H9 (cell line): Measurements from ENCODE around the gene ZFR2. TPM values are rescaled to one million over a fixed set of nuclear protein-coding genes. Genes with fewer than 3 reads are reported as not detected.

Experiments used
- DNase-seq: peaks from one replicate; pipeline ENCODE4 v3.0.0-alpha.2; 2017
- H2AFZ ChIP-seq: one replicate; pipeline ENCODE4 v1.6.1; 2013; ENCODE audit warnings: mild to moderate bottlenecking, low read length, control low read depth, moderate library complexity
- H2AK5ac ChIP-seq: 2 replicates; pipeline ENCODE4 v1.6.1; 2013; ENCODE audit warnings: low read length, control low read depth, mixed read lengths; ENCODE audit not compliant: insufficient read length
- H2BK120ac ChIP-seq: one replicate; pipeline ENCODE4 v1.6.1; 2013; ENCODE audit warnings: low read depth, mild to moderate bottlenecking, low read length, control low read depth, inconsistent platforms; ENCODE audit not compliant: poor library complexity, severe bottlenecking
- H2BK12ac ChIP-seq: 2 replicates; pipeline ENCODE4 v1.6.1; 2013; ENCODE audit warnings: low read length, control low read depth, mixed read lengths, low read depth; ENCODE audit not compliant: insufficient read length
- H2BK15ac ChIP-seq: 2 replicates; pipeline ENCODE4 v1.6.1; 2013; ENCODE audit warnings: low read depth, low read length, control low read depth
- H2BK20ac ChIP-seq: one replicate; pipeline ENCODE4 v1.6.1; 2013; ENCODE audit warnings: low read depth, mild to moderate bottlenecking, low read length, control low read depth, inconsistent platforms; ENCODE audit not compliant: poor library complexity, severe bottlenecking
- H2BK5ac ChIP-seq: 2 replicates; pipeline ENCODE4 v1.6.1; 2013; ENCODE audit warnings: low read length, control low read depth, mixed read lengths; ENCODE audit not compliant: insufficient read length
- H3K14ac ChIP-seq: 2 replicates; pipeline ENCODE4 v1.6.1; 2013; ENCODE audit warnings: low read length, control low read depth; ENCODE audit not compliant: insufficient read depth
- H3K18ac ChIP-seq: 2 replicates; pipeline ENCODE4 v1.6.1; 2013; ENCODE audit warnings: low read depth, mild to moderate bottlenecking, mixed read lengths, low read length, control low read depth; ENCODE audit not compliant: insufficient read length
- H3K23ac ChIP-seq: 2 replicates; pipeline ENCODE4 v1.6.1; 2013; ENCODE audit warnings: low read length, control low read depth, mixed read lengths, low read depth; ENCODE audit not compliant: insufficient read length
- H3K23me2 ChIP-seq: 2 replicates; pipeline ENCODE4 v1.6.1; 2013; ENCODE audit warnings: low read depth, mild to moderate bottlenecking, mixed read lengths, low read length, control low read depth; ENCODE audit not compliant: insufficient read length, poor library complexity, severe bottlenecking
- H3K27ac ChIP-seq: 2 replicates; pipeline ENCODE4 v1.5.1; 2013; ENCODE audit warnings: low read length, control low read depth, mixed read lengths, low read depth; ENCODE audit not compliant: insufficient read length
- H3K27me3 ChIP-seq: 2 replicates; pipeline ENCODE4 v1.6.1; 2013; ENCODE audit warnings: low read length, control low read depth, inconsistent platforms; ENCODE audit not compliant: insufficient read depth
- H3K4ac ChIP-seq: 2 replicates; pipeline ENCODE4 v1.6.1; 2013; ENCODE audit warnings: low read depth, mild to moderate bottlenecking, control low read depth, inconsistent platforms, low read length, moderate library complexity
- H3K4me1 ChIP-seq: 2 replicates; pipeline ENCODE4 v1.6.1; 2013; ENCODE audit warnings: low read length, control low read depth, inconsistent platforms; ENCODE audit not compliant: insufficient read depth
- H3K4me2 ChIP-seq: 2 replicates; pipeline ENCODE4 v1.6.1; 2013; ENCODE audit warnings: low read length, control low read depth, mixed read lengths; ENCODE audit not compliant: insufficient read length, insufficient read depth
- H3K56ac ChIP-seq: 2 replicates; pipeline ENCODE4 v1.6.1; 2013; ENCODE audit warnings: low read depth, mild to moderate bottlenecking, mixed read lengths, low read length, control low read depth; ENCODE audit not compliant: insufficient read length
- H3K79me1 ChIP-seq: 2 replicates; pipeline ENCODE4 v1.6.1; 2013; ENCODE audit warnings: low read depth, mild to moderate bottlenecking, moderate library complexity, low read length, control low read depth, inconsistent platforms; ENCODE audit not compliant: insufficient read depth, poor library complexity, severe bottlenecking
- H3K79me2 ChIP-seq: 2 replicates; pipeline ENCODE4 v1.6.1; 2013; ENCODE audit warnings: low read length, control low read depth, inconsistent platforms; ENCODE audit not compliant: insufficient read depth
- H3K9ac ChIP-seq: 2 replicates; pipeline ENCODE4 v1.6.1; 2013; ENCODE audit warnings: low read length, control low read depth, mixed read lengths; ENCODE audit not compliant: insufficient read length; ENCODE audit errors: extremely low read depth
- H3K9me3 ChIP-seq: one replicate; pipeline ENCODE4 v1.6.1; 2013; ENCODE audit warnings: low read depth, low read length, inconsistent platforms; ENCODE audit not compliant: control insufficient read depth
- H3T11ph ChIP-seq: one replicate; pipeline ENCODE4 v1.6.1; 2013; ENCODE audit warnings: mild to moderate bottlenecking, low read length, control low read depth, inconsistent platforms
- H4K20me1 ChIP-seq: one replicate; pipeline ENCODE4 v1.6.1; 2013; ENCODE audit not compliant: control insufficient read depth, insufficient read length, insufficient read depth
- H4K5ac ChIP-seq: 2 replicates; pipeline ENCODE4 v1.6.1; 2013; ENCODE audit warnings: low read depth, mild to moderate bottlenecking, mixed read lengths, low read length, control low read depth; ENCODE audit not compliant: insufficient read length
- H4K8ac ChIP-seq: replicated peaks from 2 replicates; pipeline ENCODE4 v1.6.1; 2013; ENCODE audit warnings: low read length, control low read depth, mixed read lengths, low read depth; ENCODE audit not compliant: insufficient read length
- H4K91ac ChIP-seq: 2 replicates; pipeline ENCODE4 v1.6.1; 2013; ENCODE audit warnings: low read depth, mild to moderate bottlenecking, moderate library complexity, mixed read lengths, low read length, control low read depth; ENCODE audit not compliant: insufficient read length
- H3K27ac Mint-ChIP-seq, 3 experiments: 2 replicates in 2 of 3; 3 replicates in 1 of 3; pipeline ENCODE4 v1.8.0; 2020 to 2021; ENCODE audit warnings: mixed read lengths in 3 of 3, mild to moderate bottlenecking in 1 of 3, moderate library complexity in 1 of 3
- H3K27me3 Mint-ChIP-seq: 2 replicates; pipeline ENCODE4 v1.8.0; 2021; ENCODE audit warnings: low read depth, mild to moderate bottlenecking, moderate library complexity, mixed read lengths
- H3K36me3 Mint-ChIP-seq, 3 experiments: 2 replicates in 2 of 3; 3 replicates in 1 of 3; pipeline ENCODE4 v1.8.0; 2020 to 2021; ENCODE audit warnings: low read depth in 3 of 3, mixed read lengths in 3 of 3; ENCODE audit not compliant: insufficient read depth in 1 of 3
- H3K4me1 Mint-ChIP-seq, 2 experiments: 2 replicates each; pipeline ENCODE4 v1.8.0; 2020; ENCODE audit warnings: mixed read lengths in 2 of 2
- H3K4me3 Mint-ChIP-seq, 2 experiments: 2 replicates in 1 of 2; 3 replicates in 1 of 2; pipeline ENCODE4 v1.8.0; 2020 to 2021; ENCODE audit warnings: mild to moderate bottlenecking in 2 of 2, mixed read lengths in 2 of 2, moderate library complexity in 1 of 2
- H3K9me3 Mint-ChIP-seq, 2 experiments: 2 replicates in 1 of 2; 3 replicates in 1 of 2; pipeline ENCODE4 v1.8.0; 2020; ENCODE audit warnings: mild to moderate bottlenecking in 2 of 2, mixed read lengths in 2 of 2, moderate library complexity in 1 of 2
- WGBS: extraction: QIAGEN DNeasy Blood & Tissue Kit; methylation state at CpG from one replicate; pipeline ENCODE4 v1.1.7; 2013; ENCODE audit warnings: missing lambda C conversion rate, low lambda C conversion rate, mixed read lengths; ENCODE audit not compliant: insufficient read length; ENCODE audit errors: extremely low coverage; 5-methylcytosine and 5-hydroxymethylcytosine counted together
- total RNA-seq: library from RNA; stranded (reverse); gene quantifications from 2 replicates; pipeline ENCODE4 v1.2.1, GENCODE V29; 2021
- TF ChIP-seq, protein P1 (sequence below): fragments of 200-600 bp; sonication (generic); conservative IDR thresholded peaks from 3 replicates; pipeline ENCODE4 v1.8.0; 2021; ENCODE audit warnings: antibody characterized with exemption, mild to moderate bottlenecking

The ZFR2 gene
- total RNA-seq, 1 experiment from 2014 or later = 18.3 TPM

DNA sequence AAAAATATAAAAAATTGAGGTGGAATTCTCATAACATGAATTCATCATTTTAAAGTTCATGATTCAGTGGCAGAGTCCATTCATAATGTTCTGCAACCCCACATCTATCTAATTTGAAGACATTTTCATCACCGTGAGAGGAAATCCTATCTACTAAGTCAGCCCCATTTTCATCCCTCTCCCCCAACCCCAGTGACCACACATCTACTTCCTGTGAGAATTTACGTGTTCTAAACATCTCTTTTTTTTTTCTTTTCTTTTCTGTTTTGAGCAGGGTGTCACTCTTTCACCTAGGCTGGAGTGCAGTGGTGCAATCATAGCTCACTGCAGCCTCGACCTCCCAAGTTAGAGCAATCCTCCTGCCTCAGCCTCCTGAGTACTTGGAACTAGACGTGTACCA is 29.1 kb upstream of the ZFR2 start:
- Mint-ChIP-seq H3K4me1 (no peaks in the 10 kb centered on the region), H3K27ac (no peak overlapping the region), H3K36me3 (peaks cover 13 to 27% (median 16%) of the 10 kb centered on the region in 3 experiments), H3K4me3 (no peak overlapping the region), H3K27me3 (no peaks in the 10 kb centered on the region), H3K9me3 (peaks cover 5 to 9% of the 10 kb centered on the region in 2 experiments)
- no peak overlapping the region for H3K27ac ChIP-seq
- H3K56ac ChIP-seq = no peak overlapping the region
- H3K79me2 ChIP-seq = no peaks in the 10 kb centered on the region
- H3K18ac ChIP-seq = no peak overlapping the region
- H3K23ac ChIP-seq = no peak overlapping the region
- TF ChIP-seq, protein P1, sequence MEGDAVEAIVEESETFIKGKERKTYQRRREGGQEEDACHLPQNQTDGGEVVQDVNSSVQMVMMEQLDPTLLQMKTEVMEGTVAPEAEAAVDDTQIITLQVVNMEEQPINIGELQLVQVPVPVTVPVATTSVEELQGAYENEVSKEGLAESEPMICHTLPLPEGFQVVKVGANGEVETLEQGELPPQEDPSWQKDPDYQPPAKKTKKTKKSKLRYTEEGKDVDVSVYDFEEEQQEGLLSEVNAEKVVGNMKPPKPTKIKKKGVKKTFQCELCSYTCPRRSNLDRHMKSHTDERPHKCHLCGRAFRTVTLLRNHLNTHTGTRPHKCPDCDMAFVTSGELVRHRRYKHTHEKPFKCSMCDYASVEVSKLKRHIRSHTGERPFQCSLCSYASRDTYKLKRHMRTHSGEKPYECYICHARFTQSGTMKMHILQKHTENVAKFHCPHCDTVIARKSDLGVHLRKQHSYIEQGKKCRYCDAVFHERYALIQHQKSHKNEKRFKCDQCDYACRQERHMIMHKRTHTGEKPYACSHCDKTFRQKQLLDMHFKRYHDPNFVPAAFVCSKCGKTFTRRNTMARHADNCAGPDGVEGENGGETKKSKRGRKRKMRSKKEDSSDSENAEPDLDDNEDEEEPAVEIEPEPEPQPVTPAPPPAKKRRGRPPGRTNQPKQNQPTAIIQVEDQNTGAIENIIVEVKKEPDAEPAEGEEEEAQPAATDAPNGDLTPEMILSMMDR = no peak
- peaks cover 7% of the 10 kb centered on the region for H3K9me3 ChIP-seq
- H3K4me2 ChIP-seq = no peak overlapping the region
- WGBS = no CpG with 5 or more reads among the region's 4 CpGs
- no peaks in the 10 kb centered on the region for H3K27me3 ChIP-seq
- H3K23me2 ChIP-seq = no peaks in the 10 kb centered on the region
- H2BK20ac ChIP-seq = no peak overlapping the region
- no peak overlapping the region for H2AK5ac ChIP-seq
- no peak overlapping the region for H3K4ac ChIP-seq
- H2BK5ac ChIP-seq = no peak overlapping the region
- no peak overlapping the region for H2BK120ac ChIP-seq
- H4K91ac ChIP-seq = no peak overlapping the region
- H2AFZ ChIP-seq = no peak overlapping the region
- no peak for DNase-seq
- H4K20me1 ChIP-seq = no peaks in the 10 kb centered on the region
- no peak overlapping the region for H4K8ac ChIP-seq
- H3K4me1 ChIP-seq = no peaks in the 10 kb centered on the region
- H3K14ac ChIP-seq = no peak overlapping the region
- no peak overlapping the region for H2BK12ac ChIP-seq
- H3T11ph ChIP-seq = no peak overlapping the region
- H3K9ac ChIP-seq = no peak overlapping the region
- H3K79me1 ChIP-seq = no peaks in the 10 kb centered on the region
- H2BK15ac ChIP-seq = no peak overlapping the region
- no peak overlapping the region for H4K5ac ChIP-seq
